ENCODE results near the gene COX4I1. TPM values are rescaled to one million over a fixed set of nuclear protein-coding genes. Genes with fewer than 3 reads are reported as not detected.
A peak's percentile ranks its signal among the peaks of the same experiment; 100 is the strongest.

Gene COX4I1
- polyA plus RNA-seq, 3 donors from 2014 or later, result 784 to 1,292 (median 1,022) TPM

DNA sequence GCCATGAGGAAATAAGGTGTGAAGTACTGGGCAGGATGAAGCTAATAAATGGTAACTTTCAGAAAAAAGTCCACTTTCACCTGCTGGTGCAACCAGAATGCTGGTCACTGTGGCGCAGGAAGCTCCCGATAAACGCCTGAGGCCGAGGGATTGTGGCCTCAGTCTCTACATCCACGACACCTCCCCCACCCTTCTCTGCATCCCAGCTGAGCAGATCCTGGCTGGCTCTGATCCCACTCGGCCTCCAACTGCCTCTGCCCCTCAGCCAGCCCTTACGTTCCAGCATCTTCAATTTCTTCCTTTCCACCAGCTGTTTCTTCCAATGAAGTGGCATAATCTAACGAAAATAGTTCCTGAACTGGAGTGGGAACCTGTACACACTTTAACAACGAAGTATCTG, 49.5 kb downstream of the COX4I1 start:
- Mint-ChIP-seq H3K4me3 (no peak overlapping the region), H3K4me1 (peaks cover 27 to 31% of the 10 kb centered on the region in 2 donors), H3K9me3 (no peaks in the 10 kb centered on the region), H3K27ac (no peak overlapping the region), H3K36me3 (peaks cover 0 to 4% (median 3%) of the 10 kb centered on the region in 3 donors), H3K27me3 (ENCODE audit: low read depth in 3 of 3) (peaks cover 0 to 7% (median 2%) of the 10 kb centered on the region in 3 donors)
- DNase-seq, result no peak

GRCh38 chr16:85849388-85849787, 49.9 kb downstream of the COX4I1 start:
- Mint-ChIP-seq H3K36me3 (peaks cover 0 to 4% (median 3%) of the 10 kb centered on the region in 3 donors), H3K27ac (no peak overlapping the region), H3K27me3 (ENCODE audit: low read depth in 3 of 3) (peaks cover 0 to 7% (median 2%) of the 10 kb centered on the region in 3 donors), H3K9me3 (no peaks in the 10 kb centered on the region), H3K4me3 (no peak overlapping the region), H3K4me1 (peaks cover 30 to 33% of the 10 kb centered on the region in 2 donors)
- DNase-seq, result no peak

GRCh38 chr16:85850344-85850880, 50.9 kb downstream of the COX4I1 start:
- H3K27ac Mint-ChIP-seq, result no peak overlapping the region
- peaks cover 0 to 7% (median 2%) of the 10 kb centered on the region in 3 donors for H3K27me3 Mint-ChIP-seq (ENCODE audit: low read depth in 3 of 3)
- peaks cover 23 to 26% of the 10 kb centered on the region in 2 donors for H3K4me1 Mint-ChIP-seq
- no peak for DNase-seq
- H3K9me3 Mint-ChIP-seq, result no peaks in the 10 kb centered on the region
- H3K36me3 Mint-ChIP-seq, result peaks cover 0 to 4% (median 3%) of the 10 kb centered on the region in 3 donors
- no peak overlapping the region for H3K4me3 Mint-ChIP-seq

DNA sequence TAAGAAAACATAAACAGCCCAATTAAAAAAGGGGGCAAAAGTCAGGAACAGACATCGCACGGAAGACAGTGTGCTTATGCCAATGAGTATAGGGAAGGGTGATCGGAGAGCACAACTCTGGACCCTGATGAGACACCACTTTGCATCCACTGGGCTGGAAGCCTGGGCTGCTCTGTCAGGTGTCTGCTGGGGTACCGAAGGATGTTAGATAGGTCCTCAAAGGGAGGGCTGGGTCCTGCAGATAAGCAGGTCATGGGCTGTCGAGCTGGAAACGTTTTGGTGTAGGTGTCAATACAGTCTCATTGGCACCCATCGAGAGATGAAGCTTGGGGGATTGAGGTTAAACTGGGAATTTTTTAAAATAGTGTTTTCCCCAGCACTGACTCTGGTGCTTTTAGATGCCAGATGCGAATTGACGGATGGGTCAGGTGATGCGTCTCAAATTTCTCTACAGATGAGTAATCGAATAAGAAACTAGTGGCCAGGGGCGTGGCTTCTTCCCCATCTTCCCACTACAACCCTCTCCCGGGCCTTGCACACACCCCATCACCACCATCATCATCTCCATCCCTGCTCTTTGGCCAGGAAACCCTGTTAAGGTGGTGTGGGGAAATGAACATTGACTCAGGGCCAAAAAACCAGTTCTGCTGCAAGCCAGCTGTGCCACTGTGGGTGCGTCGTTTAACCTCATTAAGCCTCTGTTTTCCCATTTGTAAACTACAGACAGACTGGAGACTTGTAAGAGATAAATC, 51.7 kb downstream of the COX4I1 start:
- DNase-seq, result no peak

DNA sequence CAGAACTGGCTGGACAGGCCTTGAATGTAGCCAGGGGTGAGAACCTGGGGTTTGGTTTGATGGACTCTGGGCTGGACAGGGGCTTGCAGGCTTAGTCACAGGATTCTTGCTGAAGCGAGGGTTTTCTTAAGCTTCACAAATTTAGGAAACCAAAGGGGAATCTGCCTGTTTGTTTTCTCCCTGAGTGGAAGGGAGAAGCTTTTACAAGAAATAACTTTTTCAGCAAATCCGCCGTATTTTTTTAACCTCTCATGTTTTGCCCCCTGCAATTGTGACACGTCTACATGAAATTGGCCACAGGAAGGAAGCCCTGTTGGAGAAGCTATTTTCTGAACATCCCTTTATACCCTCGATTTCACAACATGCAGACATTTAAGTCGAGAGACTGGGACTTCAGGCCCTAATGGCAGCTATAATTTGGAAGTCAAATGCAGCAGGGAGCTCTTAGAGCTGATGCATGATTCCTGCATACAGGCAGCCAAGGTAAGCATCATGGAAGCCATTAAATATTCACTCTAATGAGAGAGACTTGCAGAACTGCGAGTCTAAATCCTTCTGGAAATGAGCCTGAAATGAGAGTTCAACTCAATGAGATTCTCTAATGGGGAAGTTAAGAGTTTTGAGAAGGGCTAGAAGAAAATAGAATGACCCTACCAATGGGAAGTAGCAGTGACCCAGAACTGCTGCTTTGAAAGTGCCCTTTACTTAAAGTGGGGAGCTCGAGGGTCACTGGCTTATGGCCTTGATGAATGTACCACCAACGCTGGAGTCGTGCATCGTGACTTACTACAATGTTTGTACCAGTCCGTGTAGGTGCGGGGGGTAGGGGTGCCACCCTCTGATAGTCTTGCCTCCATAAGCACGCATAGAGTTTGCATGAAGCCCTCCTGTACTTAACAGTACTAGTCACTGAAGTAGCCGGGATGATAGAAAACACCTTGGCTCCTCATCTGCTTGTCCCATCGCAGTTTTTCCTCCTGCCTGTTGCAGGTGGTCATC, 54.4 kb downstream of the COX4I1 start:
- no peak for DNase-seq
- Mint-ChIP-seq H3K9me3 (no peaks in the 10 kb centered on the region), H3K36me3 (peaks cover 0 to 4% (median 0%) of the 10 kb centered on the region in 3 donors), H3K27me3 (ENCODE audit: low read depth in 3 of 3) (peaks cover 0 to 10% (median 0%) of the 10 kb centered on the region in 3 donors), H3K4me1 (peaks cover 18 to 23% of the 10 kb centered on the region in 2 donors), H3K27ac (no peak overlapping the region), H3K4me3 (no peak overlapping the region)

More for the DNA sequence above, 51.7 kb downstream of the COX4I1 start:
- Mint-ChIP-seq H3K4me1 (peaks cover 23 to 27% of the 10 kb centered on the region in 2 donors), H3K36me3 (peaks cover 0 to 4% (median 3%) of the 10 kb centered on the region in 3 donors), H3K27ac (peak overlapping the region in 1 of 6 donors; percentile 33), H3K4me3 (no peak overlapping the region), H3K27me3 (ENCODE audit: low read depth in 3 of 3) (peaks cover 0 to 10% (median 2%) of the 10 kb centered on the region in 3 donors), H3K9me3 (no peaks in the 10 kb centered on the region)

GRCh38 chr16:85854935-85855334, 55.4 kb downstream of the COX4I1 start:
- peaks cover 18 to 23% of the 10 kb centered on the region in 2 donors for H3K4me1 Mint-ChIP-seq
- no peak overlapping the region for H3K4me3 Mint-ChIP-seq
- H3K9me3 Mint-ChIP-seq, result no peaks in the 10 kb centered on the region
- peaks cover 0 to 4% (median 0%) of the 10 kb centered on the region in 3 donors for H3K36me3 Mint-ChIP-seq
- no peak overlapping the region for H3K27ac Mint-ChIP-seq
- DNase-seq, result no peak
- H3K27me3 Mint-ChIP-seq (ENCODE audit: low read depth in 3 of 3), result peaks cover 0 to 9% (median 0%) of the 10 kb centered on the region in 3 donors

GRCh38 chr16:85856079-85856478, 56.6 kb downstream of the COX4I1 start:
- H3K36me3 Mint-ChIP-seq, result peaks cover 0 to 4% (median 0%) of the 10 kb centered on the region in 3 donors
- H3K4me3 Mint-ChIP-seq, result no peak overlapping the region
- peaks cover 18 to 23% of the 10 kb centered on the region in 2 donors for H3K4me1 Mint-ChIP-seq
- H3K9me3 Mint-ChIP-seq, result no peaks in the 10 kb centered on the region
- no peak overlapping the region for H3K27ac Mint-ChIP-seq
- DNase-seq, result no peak
- peaks cover 0 to 6% (median 0%) of the 10 kb centered on the region in 3 donors for H3K27me3 Mint-ChIP-seq (ENCODE audit: low read depth in 3 of 3)

- peaks cover 18 to 23% of the 10 kb centered on the region in 2 donors for H3K4me1 Mint-ChIP-seq
- peaks cover 0 to 4% (median 0%) of the 10 kb centered on the region in 3 donors for H3K36me3 Mint-ChIP-seq
- no peaks in the 10 kb centered on the region for H3K9me3 Mint-ChIP-seq
- DNase-seq, result no peak
- no peak overlapping the region for H3K27ac Mint-ChIP-seq
- peaks cover 0 to 6% (median 0%) of the 10 kb centered on the region in 3 donors for H3K27me3 Mint-ChIP-seq (ENCODE audit: low read depth in 3 of 3)
- no peak overlapping the region for H3K4me3 Mint-ChIP-seq
These were observed 57.1 kb downstream of the COX4I1 start for GRCh38 chr16:85856585-85856984.

Other genes starting within 250 kb of the COX4I1 start
- gene GSE1, start 186.4 kb upstream of the COX4I1 start, polyA plus RNA-seq, result 1 to 10 TPM in 2 of 3 donors, under 1 TPM in 1; 0.15 to 9.4 (median 2.9) TPM
- gene GINS2, start 110.7 kb upstream of the COX4I1 start, polyA plus RNA-seq, result 1 to 10 TPM in 2 of 3 donors, not detected in 1; 2.0 to 2.1 TPM
- 1 to 10 TPM; 5.0 to 9.0 (median 7.4) TPM for gene C16orf74, start 48.6 kb upstream of the COX4I1 start, polyA plus RNA-seq
- 10 to 100 TPM; 25.4 to 34.6 (median 26.1) TPM for gene EMC8, start 151 bp upstream of the COX4I1 start, polyA plus RNA-seq
- 10 to 100 TPM; 69.7 to 92.8 (median 73.6) TPM for gene IRF8, start 99.5 kb downstream of the COX4I1 start, polyA plus RNA-seq